Camera-type eye (tissue), 1 donor: ENCODE data around the gene YIPF5. TPM values are rescaled to one million over a fixed set of nuclear protein-coding genes. Genes with fewer than 3 reads are reported as not detected.

Source experiments
- total RNA-seq: library from RNA; depleted of rRNA; stranded (reverse); fragments of >200 nt; gene quantifications from one replicate; pipeline ENCODE4 v1.2.3, GENCODE V29; 2014

Gene YIPF5
- total RNA-seq = 74.4 TPM

DNA sequence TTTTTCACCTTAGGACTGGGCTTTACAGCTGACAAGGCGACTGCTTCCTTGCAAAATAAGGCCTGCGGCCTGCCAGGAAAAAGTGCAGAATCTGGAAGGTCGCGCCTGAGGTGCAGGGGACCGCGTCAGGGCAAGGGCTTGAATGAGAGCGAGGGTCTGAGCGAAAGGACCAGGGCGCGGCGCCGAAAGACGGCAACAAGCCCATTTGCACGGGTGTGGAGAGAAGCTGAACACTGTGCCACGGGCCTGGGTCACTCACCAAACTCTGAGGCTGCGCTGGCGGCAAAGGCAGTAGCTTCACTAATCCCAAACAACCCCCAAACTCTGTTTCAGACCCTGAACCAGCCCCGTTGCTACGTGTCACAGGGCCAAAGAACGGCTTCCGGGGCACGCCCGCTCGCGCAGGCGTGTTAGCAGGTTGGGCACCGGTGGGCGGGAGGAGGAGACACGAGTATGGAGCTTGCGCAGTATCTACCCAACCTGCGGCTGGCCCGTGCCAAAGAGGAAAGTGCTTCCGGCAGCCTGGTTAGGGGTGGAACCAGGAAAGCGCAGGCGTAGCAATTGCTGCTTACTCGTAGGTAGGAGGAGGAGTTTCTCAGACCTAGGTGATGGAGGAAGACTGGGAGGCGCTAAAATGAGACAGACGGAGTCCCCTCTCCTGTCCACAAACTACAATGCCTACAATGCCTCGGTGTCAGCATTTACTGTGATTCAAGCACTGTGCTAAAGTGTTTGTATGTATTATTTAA lies at the start of gene YIPF5, which contains the start of gene KCTD16:
Gene YIPF5, minus strand, starts transcription at position 384 of the 749 bp plus-strand sequence. CDS start 704 bp downstream, outside the sequence.
Gene KCTD16, plus strand, starts transcription at position 598 of the 749 bp plus-strand sequence.

Other genes with a start within 250 kb of the YIPF5 start
- 8.7 TPM for gene KCTD16, start 214 bp upstream of the YIPF5 start, total RNA-seq